CD4-positive, alpha-beta memory T cell (primary cell): Measurements from ENCODE around the gene SLC11A2. TPM values are rescaled to one million over a fixed set of nuclear protein-coding genes. Genes with fewer than 3 reads are reported as not detected.

Source experiments
- CTCF ChIA-PET: fragments of 350-600 bp; sonication (Branson Sonifier 250); formaldehyde crosslinking; loops from one replicate; lab custom pipeline; 2021; ENCODE audit warnings: inconsistent platforms; ENCODE audit not compliant: partially characterized antibody; lab: Charles Lee
- POLR2A ChIA-PET: fragments of 350-600 bp; sonication (Branson Sonifier 250); formaldehyde crosslinking; loops from one replicate; lab custom pipeline; 2021; ENCODE audit not compliant: partially characterized antibody; lab: Charles Lee
- DNase-seq, 5 donors: peaks; one replicate each; pipeline versions ENCODE4 v3.0.0 to v3.0.0-alpha.2; 2020 to 2022; ENCODE audit warnings: mixed read lengths in 1 of 5
- H3K27ac ChIP-seq: one replicate; pipeline ENCODE4 v1.7.0; 2013; ENCODE audit warnings: low read depth, low read length
- H3K27me3 ChIP-seq: 2 replicates; pipeline ENCODE4 v1.7.0; 2013; ENCODE audit warnings: mild to moderate bottlenecking, low read length, moderate library complexity; ENCODE audit not compliant: insufficient read depth
- H3K36me3 ChIP-seq: 2 replicates; pipeline ENCODE4 v1.7.0; 2013; ENCODE audit warnings: mild to moderate bottlenecking, low read length, moderate library complexity; ENCODE audit not compliant: insufficient read depth
- H3K4me1 ChIP-seq: 2 replicates; pipeline ENCODE4 v1.7.0; 2013; ENCODE audit warnings: mild to moderate bottlenecking, low read length, moderate library complexity; ENCODE audit not compliant: insufficient read depth
- H3K4me3 ChIP-seq, 2 donors: one replicate each; pipeline ENCODE4 v1.7.0; 2013; ENCODE audit warnings: low read length in 2 of 2, mild to moderate bottlenecking in 1 of 2
- H3K9me3 ChIP-seq, 2 donors: one replicate each; pipeline ENCODE4 v1.7.0; 2013; ENCODE audit warnings: low read length in 2 of 2, control low read depth in 1 of 2; ENCODE audit not compliant: control insufficient read depth in 1 of 2
- H3K27ac Mint-ChIP-seq, 7 donors: one replicate each; pipeline ENCODE4 v1.8.0; 2020 to 2021; ENCODE audit warnings: mixed read lengths in 7 of 7, mild to moderate bottlenecking in 6 of 7, inconsistent platforms in 3 of 7, moderate library complexity in 3 of 7
- H3K27me3 Mint-ChIP-seq, 2 donors: one replicate each; pipeline ENCODE4 v1.8.0; 2020 to 2021; ENCODE audit warnings: mixed read lengths in 2 of 2
- H3K36me3 Mint-ChIP-seq, 2 donors: one replicate each; pipeline ENCODE4 v1.8.0; 2020 to 2021; ENCODE audit warnings: mixed read lengths in 2 of 2, inconsistent platforms in 1 of 2, mild to moderate bottlenecking in 1 of 2
- H3K4me1 Mint-ChIP-seq, 4 donors: one replicate each; pipeline ENCODE4 v1.8.0; 2020 to 2021; ENCODE audit warnings: mixed read lengths in 4 of 4, mild to moderate bottlenecking in 1 of 4
- H3K4me3 Mint-ChIP-seq, 8 donors: one replicate each; pipeline ENCODE4 v1.8.0; 2020 to 2021; ENCODE audit warnings: mixed read lengths in 8 of 8, mild to moderate bottlenecking in 7 of 8, moderate library complexity in 6 of 8, inconsistent platforms in 3 of 8
- H3K9me3 Mint-ChIP-seq, 8 donors: one replicate each; pipeline ENCODE4 v1.8.0; 2020 to 2021; ENCODE audit warnings: mixed read lengths in 8 of 8, mild to moderate bottlenecking in 5 of 8, inconsistent platforms in 3 of 8, moderate library complexity in 1 of 8
- intact Hi-C: fragments of 100-400 bp; cut with micrococcal nuclease; formaldehyde crosslinking; loops from one replicate; pipeline ENCODE4 v1.15.1; 2023
- polyA plus RNA-seq, 2 donors: library from polyadenylated mRNA; unstranded; fragments of 300-500 nt; fragmentation: Illumina TruSeq; gene quantifications; one replicate each; pipeline ENCODE4 v1.2.3, GENCODE V29; 2021
- total RNA-seq, 2 experiments: library from RNA; stranded (reverse); gene quantifications; one replicate each; pipeline ENCODE4 v1.2.3, GENCODE V29; 2021

The SLC11A2 gene
- total and polyA plus RNA-seq, 4 experiments from 2014 or later: 7.4 to 62.7 (median 37.0) TPM

GRCh38 chr12:50986966-50987737 lies 39.0 kb downstream of the SLC11A2 start:
- H3K27ac Mint-ChIP-seq: peak overlapping the region in 6 of 7 donors; percentile 30 to 86 (median 62)

GRCh38 chr12:50985322-50985721 lies 40.9 kb downstream of the SLC11A2 start:
- H3K4me3 Mint-ChIP-seq: no peak overlapping the region
- no peaks in the 10 kb centered on the region for H3K9me3 ChIP-seq
- H3K4me3 ChIP-seq: no peak overlapping the region
- H3K9me3 Mint-ChIP-seq: no peaks in the 10 kb centered on the region
- no peaks in the 10 kb centered on the region for H3K4me1 ChIP-seq
- H3K36me3 Mint-ChIP-seq: peaks cover 35 to 48% of the 10 kb centered on the region in 2 donors
- no peaks in the 10 kb centered on the region for H3K27me3 ChIP-seq
- H3K4me1 Mint-ChIP-seq: peaks cover 0 to 6% (median 3%) of the 10 kb centered on the region in 4 donors
- H3K27ac ChIP-seq: no peak overlapping the region
- no peak for DNase-seq
- ChIA-PET CTCF (interaction anchor here (1.3 to 5.6 kb wide), 6 partner anchors 10 to 356 kb away, joined by 3 to 49 read pairs (median 5); partner anchors contain the start of genes ATF1 and SLC11A2), POLR2A (interaction anchor here (2.0 kb wide), 1 partner anchor 220 kb away, joined by 6 read pairs; no protein-coding TSS in a partner anchor)
- H3K27ac Mint-ChIP-seq: peak overlapping the region in 2 of 7 donors; percentile 18 to 33
- H3K27me3 Mint-ChIP-seq: no peaks in the 10 kb centered on the region
- intact Hi-C loops: no loop called here
- peaks cover 17% of the 10 kb centered on the region for H3K36me3 ChIP-seq

More at GRCh38 chr12:50986966-50987737, 39.0 kb downstream of the SLC11A2 start:
- no peak overlapping the region for H3K4me3 ChIP-seq
- H3K27me3 Mint-ChIP-seq: no peaks in the 10 kb centered on the region
- H3K4me1 Mint-ChIP-seq: peaks cover 0 to 6% (median 4%) of the 10 kb centered on the region in 4 donors
- intact Hi-C loops: loop anchor here (1.0 to 2.0 kb wide), 2 partner anchors 162 to 222 kb away; no protein-coding TSS in a partner anchor
- H3K27ac ChIP-seq: no peak overlapping the region
- peaks cover 35% of the 10 kb centered on the region for H3K36me3 ChIP-seq
- ChIA-PET POLR2A (interaction anchor here (1.0 to 1.6 kb wide), 3 partner anchors 39 to 223 kb away, joined by 3 to 6 read pairs (median 4); partner anchors contain the start of genes ATF1 and SLC11A2), CTCF (interaction anchor here (0.5 to 5.6 kb wide), 15 partner anchors 9 to 479 kb away, joined by 3 to 49 read pairs (median 4); partner anchors contain the start of genes ATF1 and SLC11A2)
- no peaks in the 10 kb centered on the region for H3K9me3 ChIP-seq
- H3K9me3 Mint-ChIP-seq: no peaks in the 10 kb centered on the region
- H3K4me3 Mint-ChIP-seq: no peak overlapping the region
- H3K27me3 ChIP-seq: no peaks in the 10 kb centered on the region
- H3K36me3 Mint-ChIP-seq: peaks cover 41 to 54% of the 10 kb centered on the region in 2 donors
- H3K4me1 ChIP-seq: no peaks in the 10 kb centered on the region
- DNase-seq: peak in 4 of 5 donors; percentile 14 to 34 (median 18)

- H3K27ac ChIP-seq: no peak overlapping the region
- H3K4me1 ChIP-seq: no peaks in the 10 kb centered on the region
- H3K9me3 ChIP-seq: no peaks in the 10 kb centered on the region
- Mint-ChIP-seq H3K27me3 (no peaks in the 10 kb centered on the region), H3K4me1 (peaks cover under 1 to 7% (median 3%) of the 10 kb centered on the region in 4 donors), H3K4me3 (no peak overlapping the region), H3K27ac (peak overlapping the region in 4 of 7 donors; percentile 18 to 77 (median 28)), H3K9me3 (no peaks in the 10 kb centered on the region), H3K36me3 (peaks cover 35 to 47% of the 10 kb centered on the region in 2 donors)
- ChIA-PET POLR2A (interaction anchor here (2.0 kb wide), 1 partner anchor 220 kb away, joined by 6 read pairs; no protein-coding TSS in a partner anchor), CTCF (interaction anchor here (0.8 to 5.6 kb wide), 6 partner anchors 10 to 356 kb away, joined by 3 to 49 read pairs (median 4); partner anchors contain the start of genes ATF1 and SLC11A2)
- intact Hi-C loops: no loop called here
- no peak overlapping the region for H3K4me3 ChIP-seq
- H3K36me3 ChIP-seq: peaks cover 13% of the 10 kb centered on the region
- H3K27me3 ChIP-seq: no peaks in the 10 kb centered on the region
- no peak for DNase-seq
These were observed 41.4 kb downstream of the SLC11A2 start for GRCh38 chr12:50984586-50985298.

GRCh38 chr12:50981319-50982239 lies 44.6 kb downstream of the SLC11A2 start:
- Histone ChIP-seq H3K4me1 (peaks cover 5% of the 10 kb centered on the region), H3K36me3 (no peaks in the 10 kb centered on the region), H3K27ac (no peak overlapping the region), H3K4me3 (no peak overlapping the region), H3K27me3 (no peaks in the 10 kb centered on the region), H3K9me3 (no peaks in the 10 kb centered on the region)
- intact Hi-C loops: no loop called here
- H3K9me3 Mint-ChIP-seq: no peaks in the 10 kb centered on the region
- peaks cover 4 to 11% (median 6%) of the 10 kb centered on the region in 4 donors for H3K4me1 Mint-ChIP-seq
- H3K27me3 Mint-ChIP-seq: no peaks in the 10 kb centered on the region
- no peak overlapping the region for H3K4me3 Mint-ChIP-seq
- CTCF ChIA-PET: interaction anchor here (0.6 kb wide), 1 partner anchor 67 kb away, joined by 3 read pairs; no protein-coding TSS in a partner anchor
- no peak for DNase-seq
- no peak overlapping the region for H3K27ac Mint-ChIP-seq
- H3K36me3 Mint-ChIP-seq: peaks cover 29 to 33% of the 10 kb centered on the region in 2 donors
- POLR2A ChIA-PET: no interaction called here

- H3K9me3 ChIP-seq: no peaks in the 10 kb centered on the region
- Mint-ChIP-seq H3K27me3 (no peaks in the 10 kb centered on the region), H3K36me3 (peaks cover 28 to 35% of the 10 kb centered on the region in 2 donors), H3K9me3 (no peaks in the 10 kb centered on the region), H3K4me1 (peaks cover 4 to 11% (median 6%) of the 10 kb centered on the region in 4 donors), H3K27ac (peak overlapping the region in 3 of 7 donors; percentile 23 to 48 (median 35)), H3K4me3 (no peak overlapping the region)
- H3K36me3 ChIP-seq: no peaks in the 10 kb centered on the region
- no peak for DNase-seq
- no peak overlapping the region for H3K4me3 ChIP-seq
- POLR2A ChIA-PET: no interaction called here
- H3K4me1 ChIP-seq: peaks cover 5% of the 10 kb centered on the region
- H3K27ac ChIP-seq: no peak overlapping the region
- intact Hi-C loops: no loop called here
- H3K27me3 ChIP-seq: no peaks in the 10 kb centered on the region
- CTCF ChIA-PET: no interaction called here
These were observed 45.6 kb downstream of the SLC11A2 start for GRCh38 chr12:50980545-50980944.

- Histone ChIP-seq H3K4me1 (peaks cover 5% of the 10 kb centered on the region), H3K9me3 (no peaks in the 10 kb centered on the region), H3K36me3 (no peaks in the 10 kb centered on the region), H3K27ac (no peak overlapping the region), H3K4me3 (no peak overlapping the region), H3K27me3 (no peaks in the 10 kb centered on the region)
- Mint-ChIP-seq H3K27ac (peak overlapping the region in 5 of 7 donors; percentile 10 to 89 (median 79)), H3K4me3 (peak overlapping the region in 1 of 8 donors; percentile 21), H3K27me3 (no peaks in the 10 kb centered on the region), H3K36me3 (peaks cover 28 to 43% of the 10 kb centered on the region in 2 donors), H3K9me3 (no peaks in the 10 kb centered on the region), H3K4me1 (peaks cover 4 to 11% (median 6%) of the 10 kb centered on the region in 4 donors)
- POLR2A ChIA-PET: no interaction called here
- CTCF ChIA-PET: no interaction called here
- intact Hi-C loops: no loop called here
- DNase-seq: peak in 1 of 5 donors; percentile 6
These were observed 46.7 kb downstream of the SLC11A2 start for GRCh38 chr12:50979369-50980052.
